ENCODE results near the gene DMXL1. TPM values are rescaled to one million over a fixed set of nuclear protein-coding genes. Genes with fewer than 3 reads are reported as not detected.

Gene DMXL1
- total RNA-seq, 1 donor from 2014 or later: 48.3 TPM

DNA sequence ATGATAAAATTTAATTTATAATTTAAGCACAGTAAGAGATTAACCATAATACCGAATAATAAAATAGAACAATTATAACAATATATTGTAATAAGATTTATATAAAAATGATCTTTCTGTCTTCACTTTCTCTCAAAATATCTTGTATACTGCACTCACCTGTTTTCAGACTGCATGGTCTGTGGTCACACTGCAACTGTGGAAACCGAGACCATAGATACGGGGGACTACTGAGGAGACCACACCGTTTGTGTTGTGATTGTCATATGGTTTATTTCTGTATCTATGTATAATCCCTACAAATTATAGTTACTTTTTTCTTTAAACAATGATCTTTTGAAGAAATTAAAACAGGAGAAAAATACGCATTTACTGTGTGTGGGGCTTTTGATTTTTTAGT lies 206.1 kb downstream of the DMXL1 start:
- Mint-ChIP-seq H3K4me1 (ENCODE audit: low read depth) (peaks cover 13% of the 10 kb centered on the region), H3K27me3 (no peaks in the 10 kb centered on the region), H3K4me3 (ENCODE audit: low read depth) (no peak overlapping the region), H3K27ac (no peak overlapping the region), H3K36me3 (ENCODE audit: insufficient read depth) (no peaks in the 10 kb centered on the region), H3K9me3 (ENCODE audit: low read depth) (no peaks in the 10 kb centered on the region)
- TF ChIP-seq, protein P1, sequence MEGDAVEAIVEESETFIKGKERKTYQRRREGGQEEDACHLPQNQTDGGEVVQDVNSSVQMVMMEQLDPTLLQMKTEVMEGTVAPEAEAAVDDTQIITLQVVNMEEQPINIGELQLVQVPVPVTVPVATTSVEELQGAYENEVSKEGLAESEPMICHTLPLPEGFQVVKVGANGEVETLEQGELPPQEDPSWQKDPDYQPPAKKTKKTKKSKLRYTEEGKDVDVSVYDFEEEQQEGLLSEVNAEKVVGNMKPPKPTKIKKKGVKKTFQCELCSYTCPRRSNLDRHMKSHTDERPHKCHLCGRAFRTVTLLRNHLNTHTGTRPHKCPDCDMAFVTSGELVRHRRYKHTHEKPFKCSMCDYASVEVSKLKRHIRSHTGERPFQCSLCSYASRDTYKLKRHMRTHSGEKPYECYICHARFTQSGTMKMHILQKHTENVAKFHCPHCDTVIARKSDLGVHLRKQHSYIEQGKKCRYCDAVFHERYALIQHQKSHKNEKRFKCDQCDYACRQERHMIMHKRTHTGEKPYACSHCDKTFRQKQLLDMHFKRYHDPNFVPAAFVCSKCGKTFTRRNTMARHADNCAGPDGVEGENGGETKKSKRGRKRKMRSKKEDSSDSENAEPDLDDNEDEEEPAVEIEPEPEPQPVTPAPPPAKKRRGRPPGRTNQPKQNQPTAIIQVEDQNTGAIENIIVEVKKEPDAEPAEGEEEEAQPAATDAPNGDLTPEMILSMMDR (IDR thresholded peaks at IDR 0.05; ENCODE audit: unreplicated experiment): no peak
- DNase-seq (ENCODE audit: low spot score, unreplicated experiment): no peak

DNA sequence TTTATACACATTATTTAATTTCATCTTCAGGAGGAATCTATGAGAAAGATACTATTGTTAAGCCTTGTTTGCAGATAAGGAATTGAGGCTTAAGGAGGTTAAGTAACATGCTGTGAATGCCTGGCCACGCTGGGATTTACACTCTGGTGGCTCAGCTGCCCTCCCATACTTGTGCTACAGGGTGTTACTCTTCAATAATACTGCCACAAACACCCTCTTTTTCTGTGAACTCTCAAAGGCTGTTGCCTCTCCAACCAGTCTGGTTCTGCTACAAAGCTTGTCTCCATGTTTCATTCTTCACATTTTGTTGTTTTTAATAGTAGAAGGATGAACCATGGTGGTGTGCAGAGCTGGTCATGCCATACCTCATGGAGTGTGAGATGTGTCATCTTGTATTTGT lies 208.2 kb downstream of the DMXL1 start:
- H3K27ac Mint-ChIP-seq: no peak overlapping the region
- peaks cover 5% of the 10 kb centered on the region for H3K4me1 Mint-ChIP-seq (ENCODE audit: low read depth)
- no peak overlapping the region for H3K4me3 Mint-ChIP-seq (ENCODE audit: low read depth)
- TF ChIP-seq, protein P1 (IDR thresholded peaks at IDR 0.05; ENCODE audit: unreplicated experiment): no peak
- DNase-seq (ENCODE audit: low spot score, unreplicated experiment): no peak
- no peaks in the 10 kb centered on the region for H3K27me3 Mint-ChIP-seq
- no peaks in the 10 kb centered on the region for H3K36me3 Mint-ChIP-seq (ENCODE audit: insufficient read depth)
- H3K9me3 Mint-ChIP-seq (ENCODE audit: low read depth): no peaks in the 10 kb centered on the region

DNA sequence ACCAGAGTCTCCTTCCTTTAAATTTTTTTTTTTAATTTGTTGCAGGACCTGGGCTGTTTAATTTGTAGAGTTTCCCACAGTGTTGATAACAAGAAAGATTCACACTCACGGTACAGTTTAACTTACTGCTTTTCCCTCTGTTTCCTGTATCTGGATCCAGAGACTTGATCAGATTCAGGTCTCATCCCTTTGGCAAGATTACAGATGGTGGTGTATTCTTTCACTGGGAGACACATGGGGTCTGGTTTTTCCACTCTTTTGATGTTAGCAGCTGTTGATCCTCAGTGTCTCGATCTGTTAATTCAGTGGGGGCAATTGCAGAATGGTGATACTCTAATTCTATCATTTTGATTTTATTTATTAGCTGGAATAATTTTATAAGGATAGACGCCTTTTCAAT lies 209.5 kb downstream of the DMXL1 start:
- peaks cover 6% of the 10 kb centered on the region for H3K4me1 Mint-ChIP-seq (ENCODE audit: low read depth)
- TF ChIP-seq, protein P1 (IDR thresholded peaks at IDR 0.05; ENCODE audit: unreplicated experiment): no peak
- DNase-seq (ENCODE audit: low spot score, unreplicated experiment): no peak
- no peak overlapping the region for H3K27ac Mint-ChIP-seq
- no peaks in the 10 kb centered on the region for H3K36me3 Mint-ChIP-seq (ENCODE audit: insufficient read depth)
- H3K27me3 Mint-ChIP-seq: no peaks in the 10 kb centered on the region
- no peaks in the 10 kb centered on the region for H3K9me3 Mint-ChIP-seq (ENCODE audit: low read depth)
- H3K4me3 Mint-ChIP-seq (ENCODE audit: low read depth): no peak overlapping the region

DNA sequence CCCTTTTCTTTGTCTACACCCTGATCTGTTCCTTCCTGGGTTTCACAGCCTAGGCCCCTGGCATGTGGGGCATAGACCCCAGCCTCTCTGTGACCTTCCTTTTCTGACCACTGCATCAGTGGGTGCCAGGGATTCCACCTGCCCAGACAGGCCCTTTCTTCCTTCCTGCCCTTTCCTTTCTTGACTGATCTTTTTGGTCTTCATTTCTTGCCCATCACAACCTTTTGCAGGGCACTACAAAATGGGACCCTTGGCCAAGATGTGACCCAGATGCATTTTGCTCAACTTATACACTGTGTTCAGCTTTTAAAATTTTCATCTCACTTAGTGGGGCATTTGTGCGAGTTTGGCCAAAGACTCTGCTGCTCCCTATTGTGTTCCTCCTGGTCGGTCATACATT lies 211.7 kb downstream of the DMXL1 start:
- no peak overlapping the region for H3K4me3 Mint-ChIP-seq (ENCODE audit: low read depth)
- no peaks in the 10 kb centered on the region for H3K36me3 Mint-ChIP-seq (ENCODE audit: insufficient read depth)
- H3K27me3 Mint-ChIP-seq: no peaks in the 10 kb centered on the region
- peaks cover 14% of the 10 kb centered on the region for H3K4me1 Mint-ChIP-seq (ENCODE audit: low read depth)
- TF ChIP-seq, protein P1 (IDR thresholded peaks at IDR 0.05; ENCODE audit: unreplicated experiment): no peak
- no peak for DNase-seq (ENCODE audit: low spot score, unreplicated experiment)
- H3K9me3 Mint-ChIP-seq (ENCODE audit: low read depth): no peaks in the 10 kb centered on the region
- H3K27ac Mint-ChIP-seq: no peak overlapping the region

DNA sequence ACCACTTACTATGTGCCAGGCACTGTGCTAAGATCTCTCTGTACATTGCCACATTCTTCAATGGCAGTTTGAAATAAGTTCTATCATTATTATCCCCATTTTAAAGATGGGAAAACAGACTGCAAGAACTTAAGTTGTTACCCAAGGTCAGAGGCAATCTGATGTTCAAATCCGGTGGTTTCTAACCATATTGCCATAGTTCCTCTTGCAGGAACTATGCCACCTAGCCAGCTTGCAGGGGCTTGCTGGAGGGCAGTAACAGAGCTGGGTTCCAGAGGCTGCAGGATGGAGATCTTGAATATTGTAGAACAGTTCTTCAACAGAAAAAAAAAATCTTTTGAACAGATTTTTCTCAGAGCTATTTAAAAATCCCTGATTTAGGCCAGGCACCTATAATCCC lies 213.1 kb downstream of the DMXL1 start:
- no peaks in the 10 kb centered on the region for H3K36me3 Mint-ChIP-seq (ENCODE audit: insufficient read depth)

More for the DNA sequence above, 213.1 kb downstream of the DMXL1 start:
- H3K4me3 Mint-ChIP-seq (ENCODE audit: low read depth): no peak overlapping the region
- no peak for DNase-seq (ENCODE audit: low spot score, unreplicated experiment)
- no peak overlapping the region for H3K27ac Mint-ChIP-seq
- TF ChIP-seq, protein P1 (IDR thresholded peaks at IDR 0.05; ENCODE audit: unreplicated experiment): no peak
- no peaks in the 10 kb centered on the region for H3K27me3 Mint-ChIP-seq
- no peaks in the 10 kb centered on the region for H3K9me3 Mint-ChIP-seq (ENCODE audit: low read depth)
- H3K4me1 Mint-ChIP-seq (ENCODE audit: low read depth): peaks cover 28% of the 10 kb centered on the region
